ENCODE data around the gene NPAS2. TPM values are rescaled to one million over a fixed set of nuclear protein-coding genes. Genes with fewer than 3 reads are reported as not detected.
A peak's percentile ranks its signal among the peaks of the same experiment; 100 is the strongest.

The NPAS2 gene
- total RNA-seq, 1 donor from 2014 or later = 72.6 TPM

- Histone ChIP-seq H3K4me3 (no peak overlapping the region), H3K27ac (no peak overlapping the region), H3K27me3 (no peaks in the 10 kb centered on the region), H3K4me1 (no peaks in the 10 kb centered on the region), H3K36me3 (peaks cover 18 to 52% of the 10 kb centered on the region in 2 donors), H3K9me3 (no peaks in the 10 kb centered on the region)
- intact Hi-C loops (cut with DNase I) = no loop called here
- DNase-seq (ENCODE audit: low spot score in 2 of 2) = no peak
- TF ChIP-seq CTCF (IDR thresholded peaks at IDR 0.05) = peak; percentile 17 to 38 (median 18)
Observed at GRCh38 chr2:101038455-101039255, 218.7 kb downstream of the NPAS2 start.

- intact Hi-C loops (cut with DNase I) = no loop called here
Observed at GRCh38 chr2:101040072-101040471, 220.1 kb downstream of the NPAS2 start.

GRCh38 chr2:101040761-101041160, 220.8 kb downstream of the NPAS2 start:
- intact Hi-C loops (cut with DNase I) = no loop called here
- DNase-seq (ENCODE audit: low spot score in 2 of 2) = no peak
- Histone ChIP-seq H3K27me3 (no peaks in the 10 kb centered on the region), H3K4me1 (no peaks in the 10 kb centered on the region), H3K27ac (no peak overlapping the region), H3K9me3 (no peaks in the 10 kb centered on the region), H3K4me3 (no peak overlapping the region), H3K36me3 (peaks cover 7 to 31% of the 10 kb centered on the region in 2 donors)
- no peak for TF ChIP-seq CTCF (IDR thresholded peaks at IDR 0.05)

More at GRCh38 chr2:101040072-101040471, 220.1 kb downstream of the NPAS2 start:
- Histone ChIP-seq H3K36me3 (peaks cover 14 to 38% of the 10 kb centered on the region in 2 donors), H3K9me3 (no peaks in the 10 kb centered on the region), H3K27ac (no peak overlapping the region), H3K4me1 (no peaks in the 10 kb centered on the region), H3K4me3 (no peak overlapping the region), H3K27me3 (no peaks in the 10 kb centered on the region)
- DNase-seq (ENCODE audit: low spot score in 2 of 2) = no peak
- no peak for TF ChIP-seq CTCF (IDR thresholded peaks at IDR 0.05)

- H3K4me1 ChIP-seq = no peaks in the 10 kb centered on the region
- no peaks in the 10 kb centered on the region for H3K27me3 ChIP-seq
- H3K36me3 ChIP-seq = peaks cover 7 to 25% of the 10 kb centered on the region in 2 donors
- intact Hi-C loops (cut with DNase I) = no loop called here
- no peak overlapping the region for H3K4me3 ChIP-seq
- TF ChIP-seq CTCF (IDR thresholded peaks at IDR 0.05) = no peak
- no peaks in the 10 kb centered on the region for H3K9me3 ChIP-seq
- no peak for DNase-seq (ENCODE audit: low spot score in 2 of 2)
- no peak overlapping the region for H3K27ac ChIP-seq
Observed at GRCh38 chr2:101041413-101041812, 221.5 kb downstream of the NPAS2 start.

- no peak for TF ChIP-seq CTCF (IDR thresholded peaks at IDR 0.05)
- H3K36me3 ChIP-seq = peaks cover 2 to 17% of the 10 kb centered on the region in 2 donors
- no peak overlapping the region for H3K4me3 ChIP-seq
- H3K27me3 ChIP-seq = no peaks in the 10 kb centered on the region
- DNase-seq (ENCODE audit: low spot score in 2 of 2) = no peak
- H3K9me3 ChIP-seq = no peaks in the 10 kb centered on the region
- H3K4me1 ChIP-seq = no peaks in the 10 kb centered on the region
- intact Hi-C loops (cut with DNase I) = no loop called here
- H3K27ac ChIP-seq = no peak overlapping the region
Observed at GRCh38 chr2:101045330-101045729, 225.4 kb downstream of the NPAS2 start.

Other genes with a start within 250 kb of the NPAS2 start
- gene RPL31, start 182.2 kb downstream of the NPAS2 start, total RNA-seq = 479 TPM

Data from ascending aorta (tissue), 2 donors.